ENCODE measurements around the gene ADGRG6. TPM values are rescaled to one million over a fixed set of nuclear protein-coding genes. Genes with fewer than 3 reads are reported as not detected.
"Not testable (repeated sequence)": the region's sequence is repeated elsewhere in the genome, so short reads cannot be mapped to it uniquely, and the experiment has no call there.

Gene ADGRG6
- total and polyA plus RNA-seq, 2 donors (not counting 3 experiments of a cell fraction or from before 2014, with no cell fraction given), result 99.3 to 166 TPM

DNA sequence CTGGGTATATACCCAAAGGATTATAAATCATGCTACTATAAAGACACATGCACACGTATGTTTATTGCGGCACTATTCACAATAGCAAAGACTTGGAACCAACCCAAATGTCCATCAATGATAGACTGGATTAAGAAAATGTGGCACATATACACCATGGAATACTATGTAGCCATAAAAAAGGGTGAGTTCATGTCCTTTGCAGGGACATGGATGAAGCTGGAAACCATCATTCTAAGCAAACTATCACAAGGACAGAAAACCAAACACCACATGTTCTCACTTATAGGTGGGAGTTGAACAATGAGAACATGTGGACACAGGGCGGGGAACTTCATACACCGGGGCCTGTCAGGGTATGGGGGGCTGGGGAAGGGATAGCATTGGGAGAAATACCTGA lies 18.7 kb upstream of the ADGRG6 start:
- H3K36me3 ChIP-seq (ENCODE audit: control insufficient read depth in 2 of 2, extremely low read depth in 1 of 2, insufficient read depth in 2 of 2, low read length in 2 of 2); H4K20me1 ChIP-seq (replicated peaks; ENCODE audit: control insufficient read depth, extremely low read depth, insufficient read depth, low read length); intact Hi-C loops (cut with micrococcal nuclease); DNase-seq (ENCODE audit: low read depth, low spot score); H3K9me3 ChIP-seq (replicated peaks; ENCODE audit: control insufficient read depth, insufficient read depth, low read length); dilution Hi-C loops (cut with MboI; ENCODE audit: extremely low pct_ligation_motif_present, low sequenced_read_pairs); H2AFZ ChIP-seq (ENCODE audit: low read depth, low read length); CTCF ChIA-PET; H3K4me3 ChIP-seq (replicated peaks in 1 of 3; ENCODE audit: insufficient read depth in 1 of 3, low read depth in 1 of 3, low read length in 3 of 3); H3K27ac ChIP-seq (ENCODE audit: insufficient read depth, low read depth, low read length); H3K9ac ChIP-seq (replicated peaks; ENCODE audit: extremely low read depth, insufficient read depth, low read length); FAIRE-seq; H3K9me1 ChIP-seq (replicated peaks; ENCODE audit: control insufficient read depth, extremely low read depth, insufficient read depth, low read length); BruUV-seq (replicated peaks); H3K27me3 ChIP-seq (ENCODE audit: control insufficient read depth in 2 of 2, insufficient read depth in 2 of 2, low read length in 2 of 2); H3K4me1 ChIP-seq (ENCODE audit: control insufficient read depth, extremely low read depth, insufficient read depth, low read length); H3K79me2 ChIP-seq (ENCODE audit: control insufficient read depth, insufficient read depth, low read length); POLR2A ChIA-PET; H3K4me2 ChIP-seq (ENCODE audit: insufficient read depth, low read length): not testable (repeated sequence)

DNA sequence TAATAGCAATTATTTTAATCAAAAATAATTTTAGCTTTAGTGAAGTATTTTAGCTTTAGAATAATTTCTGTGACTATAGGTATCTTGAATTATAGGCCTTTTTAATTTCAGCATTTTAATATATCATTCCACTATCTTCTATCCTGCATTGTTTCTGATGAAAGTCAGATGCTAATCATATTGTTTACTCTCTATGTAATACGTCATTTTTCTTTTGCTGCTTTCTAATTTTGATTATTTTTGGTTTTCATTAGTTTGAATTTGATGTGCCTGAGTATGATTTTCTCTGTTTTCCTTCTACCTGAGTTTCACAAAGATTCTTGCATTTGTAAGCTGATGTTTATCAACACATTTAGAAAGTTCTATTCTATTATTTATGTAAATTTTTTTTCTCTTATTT lies 17.4 kb upstream of the ADGRG6 start:
- H3K4me3 ChIP-seq (replicated peaks in 1 of 3; ENCODE audit: insufficient read depth in 1 of 3, low read depth in 1 of 3, low read length in 3 of 3), result no peak overlapping the region
- dilution Hi-C loops (cut with MboI; ENCODE audit: extremely low pct_ligation_motif_present, low sequenced_read_pairs), result no loop called here

More for the DNA sequence above, 17.4 kb upstream of the ADGRG6 start:
- no peaks in the 10 kb centered on the region for H3K36me3 ChIP-seq (ENCODE audit: control insufficient read depth in 2 of 2, extremely low read depth in 1 of 2, insufficient read depth in 2 of 2, low read length in 2 of 2)
- no peaks in the 10 kb centered on the region for H4K20me1 ChIP-seq (replicated peaks; ENCODE audit: control insufficient read depth, extremely low read depth, insufficient read depth, low read length)
- no peak overlapping the region for H3K27ac ChIP-seq (ENCODE audit: insufficient read depth, low read depth, low read length)
- H3K9me3 ChIP-seq (replicated peaks; ENCODE audit: control insufficient read depth, insufficient read depth, low read length), result no peaks in the 10 kb centered on the region
- intact Hi-C loops (cut with micrococcal nuclease), result no loop called here
- H3K4me1 ChIP-seq (ENCODE audit: control insufficient read depth, extremely low read depth, insufficient read depth, low read length), result peaks cover 5% of the 10 kb centered on the region
- no peak for FAIRE-seq
- no TSS peak for BruUV-seq (replicated peaks)
- H3K4me2 ChIP-seq (ENCODE audit: insufficient read depth, low read length), result no peak overlapping the region
- no peak overlapping the region for H3K9ac ChIP-seq (replicated peaks; ENCODE audit: extremely low read depth, insufficient read depth, low read length)
- H3K27me3 ChIP-seq (ENCODE audit: control insufficient read depth in 2 of 2, insufficient read depth in 2 of 2, low read length in 2 of 2), result no peaks in the 10 kb centered on the region
- DNase-seq (ENCODE audit: low read depth, low spot score), result no peak
- ChIA-PET CTCF (interaction anchor here (2.2 kb wide), 1 partner anchor 9 kb away, joined by 7 read pairs; no protein-coding TSS in a partner anchor), POLR2A (no interaction called here)
- no peak overlapping the region for H2AFZ ChIP-seq (ENCODE audit: low read depth, low read length)
- TF ChIP-seq, protein P1, sequence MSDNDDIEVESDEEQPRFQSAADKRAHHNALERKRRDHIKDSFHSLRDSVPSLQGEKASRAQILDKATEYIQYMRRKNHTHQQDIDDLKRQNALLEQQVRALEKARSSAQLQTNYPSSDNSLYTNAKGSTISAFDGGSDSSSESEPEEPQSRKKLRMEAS (IDR thresholded peaks at IDR 0.05; ENCODE audit: insufficient read depth, insufficient read length), result no peak
- TF ChIP-seq MYC (IDR thresholded peaks at IDR 0.05; ENCODE audit: low read depth, low read length) (no peak), POLR2A (IDR thresholded peaks at IDR 0.05; ENCODE audit: low read depth, low read length) (no peak), JUN (IDR thresholded peaks at IDR 0.05; ENCODE audit: borderline replicate concordance, insufficient read depth, insufficient read length, low read depth) (no peak), FOS (IDR thresholded peaks at IDR 0.05; ENCODE audit: borderline replicate concordance, insufficient read depth, low read length) (no peak), GATA2 (IDR thresholded peaks at IDR 0.05; ENCODE audit: insufficient read depth, insufficient read length, low read depth, low read length) (no peak), EZH2 (IDR thresholded peaks at IDR 0.05; ENCODE audit: borderline replicate concordance, low read depth, low read length, severe bottlenecking) (no peak), POLR2AphosphoS5 (IDR thresholded peaks at IDR 0.05; ENCODE audit: insufficient read depth, low read depth, low read length) (no peak)
- TF ChIP-seq, protein P2, sequence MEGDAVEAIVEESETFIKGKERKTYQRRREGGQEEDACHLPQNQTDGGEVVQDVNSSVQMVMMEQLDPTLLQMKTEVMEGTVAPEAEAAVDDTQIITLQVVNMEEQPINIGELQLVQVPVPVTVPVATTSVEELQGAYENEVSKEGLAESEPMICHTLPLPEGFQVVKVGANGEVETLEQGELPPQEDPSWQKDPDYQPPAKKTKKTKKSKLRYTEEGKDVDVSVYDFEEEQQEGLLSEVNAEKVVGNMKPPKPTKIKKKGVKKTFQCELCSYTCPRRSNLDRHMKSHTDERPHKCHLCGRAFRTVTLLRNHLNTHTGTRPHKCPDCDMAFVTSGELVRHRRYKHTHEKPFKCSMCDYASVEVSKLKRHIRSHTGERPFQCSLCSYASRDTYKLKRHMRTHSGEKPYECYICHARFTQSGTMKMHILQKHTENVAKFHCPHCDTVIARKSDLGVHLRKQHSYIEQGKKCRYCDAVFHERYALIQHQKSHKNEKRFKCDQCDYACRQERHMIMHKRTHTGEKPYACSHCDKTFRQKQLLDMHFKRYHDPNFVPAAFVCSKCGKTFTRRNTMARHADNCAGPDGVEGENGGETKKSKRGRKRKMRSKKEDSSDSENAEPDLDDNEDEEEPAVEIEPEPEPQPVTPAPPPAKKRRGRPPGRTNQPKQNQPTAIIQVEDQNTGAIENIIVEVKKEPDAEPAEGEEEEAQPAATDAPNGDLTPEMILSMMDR (IDR thresholded peaks at IDR 0.05; ENCODE audit: extremely low read depth in 1 of 2, insufficient read depth in 1 of 2, low read depth in 1 of 2, low read length in 2 of 2), result no peak
- H3K9me1 ChIP-seq (replicated peaks; ENCODE audit: control insufficient read depth, extremely low read depth, insufficient read depth, low read length), result no peaks in the 10 kb centered on the region
- H3K79me2 ChIP-seq (ENCODE audit: control insufficient read depth, insufficient read depth, low read length), result no peaks in the 10 kb centered on the region

Data from endothelial cell of umbilical vein (primary cell).